HL-60 (cell line): ENCODE measurements around the gene ZMYM1.

ENCODE experiments used
- DNase-seq, 2 experiments: peaks; one replicate each; pipeline ENCODE4 v3.0.0-alpha.2; 2010 to 2020; ENCODE audit warnings: low read depth in 1 of 2, low spot score in 1 of 2
- H3K27ac ChIP-seq: fragments of 250-450 bp; sonication (Bioruptor Pico); replicated peaks from 2 replicates; pipeline ENCODE4 v1.5.1; 2020; ENCODE audit warnings: mild to moderate bottlenecking, moderate library complexity
- H3K27me3 ChIP-seq: fragments of 250-450 bp; sonication (Bioruptor Pico); 2 replicates; pipeline ENCODE4 v1.5.1; 2021; ENCODE audit warnings: mild to moderate bottlenecking, moderate library complexity; ENCODE audit not compliant: insufficient read depth, poor library complexity, severe bottlenecking
- H3K4me3 ChIP-seq: replicated peaks from 2 replicates; pipeline ENCODE4 v1.5.1; 2011; ENCODE audit warnings: mild to moderate bottlenecking, control low read depth, low read length; ENCODE audit not compliant: insufficient read depth
- GABPA ChIP-seq: IDR thresholded peaks from 2 replicates; pipeline ENCODE4 v1.6.1; 2012; ENCODE audit warnings: low read depth
- POLR2AphosphoS5 ChIP-seq: IDR thresholded peaks from 2 replicates; pipeline ENCODE4 v1.6.1; 2012; ENCODE audit warnings: low read depth
- SPI1 ChIP-seq: IDR thresholded peaks from 2 replicates; pipeline ENCODE4 v1.6.1; 2012; ENCODE audit warnings: low read depth, mild to moderate bottlenecking, borderline replicate concordance
- TF ChIP-seq, protein P1 (sequence below): IDR thresholded peaks from one replicate; pipeline ENCODE4 v1.5.1; 2011; ENCODE audit warnings: low read length, control low read depth, inconsistent platforms; ENCODE audit not compliant: insufficient read depth
- TF ChIP-seq, protein P2 (sequence below): IDR thresholded peaks from 2 replicates; pipeline ENCODE4 v1.6.1; 2012; ENCODE audit warnings: low read depth; ENCODE audit not compliant: insufficient replicate concordance

ZMYM1 gene

DNA sequence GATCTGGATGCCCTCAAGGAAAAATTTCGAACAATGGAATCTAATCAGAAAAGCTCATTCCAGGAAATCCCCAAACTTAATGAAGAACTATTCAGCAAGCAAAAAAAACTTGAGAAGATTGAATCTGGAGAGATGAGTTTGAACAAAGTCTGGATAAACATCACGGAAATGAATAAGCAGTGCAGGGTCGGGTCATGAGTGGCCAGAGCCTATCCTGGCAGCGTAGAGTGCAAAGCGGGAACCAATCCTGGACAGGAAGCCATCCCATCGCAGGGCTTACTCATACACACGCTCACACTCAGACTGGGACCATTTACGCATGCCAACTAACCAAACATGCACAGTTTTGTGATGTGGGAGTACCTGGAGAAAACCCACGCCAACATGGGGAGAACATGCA lies 43.1 kb downstream of the ZMYM1 start:
- Histone ChIP-seq H3K27me3 (peaks cover 3% of the 10 kb centered on the region), H3K27ac (no peak overlapping the region), H3K4me3 (no peak overlapping the region)
- TF ChIP-seq GABPA (no peak), POLR2AphosphoS5 (no peak), SPI1 (no peak)
- TF ChIP-seq, protein P1, sequence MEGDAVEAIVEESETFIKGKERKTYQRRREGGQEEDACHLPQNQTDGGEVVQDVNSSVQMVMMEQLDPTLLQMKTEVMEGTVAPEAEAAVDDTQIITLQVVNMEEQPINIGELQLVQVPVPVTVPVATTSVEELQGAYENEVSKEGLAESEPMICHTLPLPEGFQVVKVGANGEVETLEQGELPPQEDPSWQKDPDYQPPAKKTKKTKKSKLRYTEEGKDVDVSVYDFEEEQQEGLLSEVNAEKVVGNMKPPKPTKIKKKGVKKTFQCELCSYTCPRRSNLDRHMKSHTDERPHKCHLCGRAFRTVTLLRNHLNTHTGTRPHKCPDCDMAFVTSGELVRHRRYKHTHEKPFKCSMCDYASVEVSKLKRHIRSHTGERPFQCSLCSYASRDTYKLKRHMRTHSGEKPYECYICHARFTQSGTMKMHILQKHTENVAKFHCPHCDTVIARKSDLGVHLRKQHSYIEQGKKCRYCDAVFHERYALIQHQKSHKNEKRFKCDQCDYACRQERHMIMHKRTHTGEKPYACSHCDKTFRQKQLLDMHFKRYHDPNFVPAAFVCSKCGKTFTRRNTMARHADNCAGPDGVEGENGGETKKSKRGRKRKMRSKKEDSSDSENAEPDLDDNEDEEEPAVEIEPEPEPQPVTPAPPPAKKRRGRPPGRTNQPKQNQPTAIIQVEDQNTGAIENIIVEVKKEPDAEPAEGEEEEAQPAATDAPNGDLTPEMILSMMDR, result no peak
- TF ChIP-seq, protein P2, sequence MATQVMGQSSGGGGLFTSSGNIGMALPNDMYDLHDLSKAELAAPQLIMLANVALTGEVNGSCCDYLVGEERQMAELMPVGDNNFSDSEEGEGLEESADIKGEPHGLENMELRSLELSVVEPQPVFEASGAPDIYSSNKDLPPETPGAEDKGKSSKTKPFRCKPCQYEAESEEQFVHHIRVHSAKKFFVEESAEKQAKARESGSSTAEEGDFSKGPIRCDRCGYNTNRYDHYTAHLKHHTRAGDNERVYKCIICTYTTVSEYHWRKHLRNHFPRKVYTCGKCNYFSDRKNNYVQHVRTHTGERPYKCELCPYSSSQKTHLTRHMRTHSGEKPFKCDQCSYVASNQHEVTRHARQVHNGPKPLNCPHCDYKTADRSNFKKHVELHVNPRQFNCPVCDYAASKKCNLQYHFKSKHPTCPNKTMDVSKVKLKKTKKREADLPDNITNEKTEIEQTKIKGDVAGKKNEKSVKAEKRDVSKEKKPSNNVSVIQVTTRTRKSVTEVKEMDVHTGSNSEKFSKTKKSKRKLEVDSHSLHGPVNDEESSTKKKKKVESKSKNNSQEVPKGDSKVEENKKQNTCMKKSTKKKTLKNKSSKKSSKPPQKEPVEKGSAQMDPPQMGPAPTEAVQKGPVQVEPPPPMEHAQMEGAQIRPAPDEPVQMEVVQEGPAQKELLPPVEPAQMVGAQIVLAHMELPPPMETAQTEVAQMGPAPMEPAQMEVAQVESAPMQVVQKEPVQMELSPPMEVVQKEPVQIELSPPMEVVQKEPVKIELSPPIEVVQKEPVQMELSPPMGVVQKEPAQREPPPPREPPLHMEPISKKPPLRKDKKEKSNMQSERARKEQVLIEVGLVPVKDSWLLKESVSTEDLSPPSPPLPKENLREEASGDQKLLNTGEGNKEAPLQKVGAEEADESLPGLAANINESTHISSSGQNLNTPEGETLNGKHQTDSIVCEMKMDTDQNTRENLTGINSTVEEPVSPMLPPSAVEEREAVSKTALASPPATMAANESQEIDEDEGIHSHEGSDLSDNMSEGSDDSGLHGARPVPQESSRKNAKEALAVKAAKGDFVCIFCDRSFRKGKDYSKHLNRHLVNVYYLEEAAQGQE, result no peak
- no peak for DNase-seq

DNA sequence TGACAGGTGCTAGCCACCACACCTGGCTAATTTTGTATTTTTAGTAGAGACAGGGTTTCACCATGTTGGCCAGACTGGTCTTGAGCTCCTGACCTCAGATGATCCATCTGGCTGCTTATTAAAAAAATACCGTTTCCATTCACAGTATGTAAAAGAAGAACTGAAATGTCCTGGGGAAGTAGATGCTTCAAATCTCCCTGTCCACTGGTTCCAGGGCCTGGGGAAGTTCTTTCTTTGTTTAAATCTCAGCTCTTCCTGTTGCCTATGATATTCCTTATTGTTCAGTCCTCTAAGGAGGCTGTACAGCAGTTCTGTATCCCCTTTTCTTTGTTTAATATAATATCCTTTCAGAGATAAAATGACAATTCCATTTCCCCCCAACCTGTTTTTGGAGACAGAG lies 47.4 kb downstream of the ZMYM1 start:
- TF ChIP-seq SPI1, result no peak
- no peak for TF ChIP-seq GABPA
- TF ChIP-seq POLR2AphosphoS5, result no peak
- TF ChIP-seq, protein P2, result no peak
- TF ChIP-seq, protein P1, result no peak
- Histone ChIP-seq H3K27me3 (no peaks in the 10 kb centered on the region), H3K4me3 (no peak overlapping the region), H3K27ac (no peak overlapping the region)
- DNase-seq, result no peak

DNA sequence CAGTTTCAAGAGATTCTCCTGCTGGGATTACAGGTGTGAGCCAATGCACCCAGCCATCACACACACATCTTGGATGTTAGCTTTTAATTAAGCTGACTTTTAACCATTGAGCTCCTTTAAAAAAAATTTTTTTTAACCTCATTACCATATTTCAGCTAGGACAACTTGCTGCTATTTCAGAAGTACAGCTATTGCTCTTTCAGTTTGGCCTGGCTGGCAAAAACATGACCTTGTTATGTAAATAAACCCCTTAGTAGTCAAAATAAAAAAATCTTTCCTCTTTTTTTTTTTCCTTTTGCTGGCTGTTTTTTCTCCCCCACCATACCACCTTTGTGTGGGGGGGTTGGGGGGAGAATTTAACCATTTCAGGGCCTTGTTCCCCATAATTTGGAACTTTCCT lies 49.9 kb downstream of the ZMYM1 start:
- Histone ChIP-seq H3K27me3 (no peaks in the 10 kb centered on the region), H3K27ac (no peak overlapping the region), H3K4me3 (no peak overlapping the region)
- no peak for DNase-seq
- TF ChIP-seq SPI1 (no peak), GABPA (no peak), POLR2AphosphoS5 (no peak)
- TF ChIP-seq, protein P1, result no peak
- TF ChIP-seq, protein P2, result no peak
